GM19023 (cell line): ENCODE data around the gene CASP4.
"Not testable (repeated sequence)": the region's sequence is repeated elsewhere in the genome, so short reads cannot be mapped to it uniquely, and the experiment has no call there.

Experiments used
- ATAC-seq: cut with Tn5 transposase; IDR thresholded peaks from one replicate; pipeline ENCODE4 v1.9.1; 2021; ENCODE audit warnings: mild to moderate bottlenecking, moderate library complexity; ENCODE audit not compliant: unreplicated experiment

CASP4 gene

DNA sequence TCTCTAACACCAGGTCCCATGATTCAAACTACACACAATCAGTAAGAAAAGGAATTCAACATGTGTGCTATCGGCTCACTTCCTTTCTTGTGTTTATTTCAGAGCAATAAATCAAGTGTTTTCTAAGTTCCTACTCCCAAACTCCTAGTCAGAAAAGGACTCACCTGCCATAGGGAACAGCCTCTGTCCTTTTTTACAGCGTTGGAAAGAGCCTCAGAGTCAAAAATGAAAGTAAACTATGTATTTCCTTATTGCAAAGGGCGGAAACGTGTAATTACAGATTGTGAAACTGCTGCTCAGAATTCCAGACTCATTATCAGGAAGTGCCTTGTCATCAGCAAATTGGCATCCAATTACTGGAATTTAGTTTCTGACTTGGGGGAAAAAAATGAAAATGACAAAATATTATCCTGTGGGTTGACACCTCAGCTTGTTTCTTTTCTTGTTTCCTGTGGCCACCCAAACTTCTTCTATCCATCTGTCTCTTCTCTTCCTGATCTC is at the start of gene CASP4:
Gene CASP4 (minus strand): TSS at position 220 of the 501 bp plus-strand sequence. CDS start 49 bp downstream, at position 171.
- peak; percentile 78 for ATAC-seq

DNA sequence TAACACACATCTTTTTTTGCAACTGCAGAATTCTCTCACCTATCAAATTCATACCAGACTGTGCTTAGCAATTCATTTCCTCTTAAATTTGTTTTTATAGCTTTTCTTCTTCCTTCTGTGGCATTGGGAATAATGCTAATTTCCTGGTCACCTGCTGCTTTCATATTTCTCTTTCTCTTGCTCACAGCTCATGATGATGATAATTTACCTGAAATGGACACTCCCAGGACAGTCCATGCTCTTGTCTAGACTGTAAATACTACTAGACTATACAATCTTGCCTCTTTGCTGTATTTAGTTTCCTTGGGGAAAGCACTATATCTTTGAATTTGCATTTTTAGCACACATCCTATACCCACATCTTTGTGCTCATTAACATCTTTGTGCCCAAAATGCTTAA is 39.1 kb upstream of the CASP4 start:
- no peak for ATAC-seq

DNA sequence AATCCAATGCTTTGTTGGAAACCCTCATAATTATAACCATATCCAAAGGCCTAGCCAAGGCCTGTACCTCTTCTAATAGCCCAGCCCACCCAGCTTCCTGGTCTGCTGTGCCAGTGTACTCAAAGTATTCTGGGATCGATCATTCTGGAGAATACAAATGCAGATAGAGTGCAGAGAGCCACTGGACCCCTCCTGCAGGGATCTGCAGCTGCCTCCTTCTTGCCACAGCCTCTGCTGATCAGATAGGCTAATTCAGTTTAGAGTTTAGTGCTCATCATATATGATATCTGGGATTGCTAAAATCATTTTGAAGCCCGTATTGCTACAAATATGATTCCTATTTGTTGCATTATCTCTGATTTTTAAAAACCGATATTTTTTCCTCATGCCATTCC is 37.1 kb upstream of the CASP4 start:
- ATAC-seq, result no peak

DNA sequence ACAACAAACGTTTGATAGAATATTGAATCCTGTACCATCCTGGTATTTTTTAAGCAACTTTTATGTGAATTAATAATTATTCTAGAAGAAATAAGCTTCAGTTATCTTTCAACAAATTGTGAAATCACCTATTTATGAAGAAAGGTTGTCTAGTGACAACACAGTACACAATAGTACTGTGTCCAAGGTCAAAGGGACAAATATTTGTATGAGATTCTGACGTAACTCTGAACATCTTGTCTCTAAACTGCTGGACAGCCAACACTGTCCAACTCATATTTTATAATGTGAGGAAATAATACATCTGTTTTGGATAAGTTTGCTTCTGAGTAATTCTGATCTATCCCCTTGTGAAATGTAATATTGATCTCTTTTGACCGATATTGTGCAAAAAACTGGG is 35.6 kb upstream of the CASP4 start:
- ATAC-seq, result no peak

DNA sequence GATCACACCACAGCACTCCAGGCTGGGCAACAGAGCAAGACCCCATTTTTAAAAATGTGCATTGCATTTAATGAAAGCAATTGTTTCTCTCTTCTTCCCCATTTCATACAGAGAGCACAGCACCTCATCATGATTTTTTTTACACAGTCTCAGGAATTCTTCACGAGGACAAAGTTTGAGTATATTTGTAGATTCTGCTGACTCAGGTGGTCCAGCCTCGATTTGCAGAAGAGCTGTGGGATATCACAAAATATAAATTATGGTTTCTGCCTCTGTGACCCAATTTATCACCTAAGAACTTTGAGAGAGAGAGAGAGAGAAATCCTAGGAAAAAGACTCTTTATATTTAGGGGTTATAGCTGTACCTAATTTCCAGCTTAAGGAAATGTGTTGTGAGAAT is 34.8 kb upstream of the CASP4 start:
- ATAC-seq, result no peak

DNA sequence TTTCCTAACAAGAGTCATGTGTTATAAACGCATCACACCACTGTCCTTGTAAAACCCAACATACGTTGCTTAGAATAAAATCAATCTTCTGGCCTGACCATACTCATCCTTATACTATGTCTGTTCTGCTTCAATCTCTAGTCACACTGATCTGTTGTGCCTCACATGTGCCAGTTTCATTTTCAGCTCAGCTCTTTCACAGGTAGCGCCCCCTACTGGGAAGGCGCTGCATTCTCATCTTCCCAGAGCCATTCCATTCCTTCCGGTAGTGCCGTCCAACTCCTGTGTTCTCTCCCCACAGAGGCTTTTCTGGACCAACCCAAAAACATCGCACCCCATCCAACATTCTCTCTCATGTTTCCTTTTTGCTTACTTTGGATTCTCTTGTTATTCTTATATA is 32.4 kb upstream of the CASP4 start:
- peak; percentile 86 for ATAC-seq

DNA sequence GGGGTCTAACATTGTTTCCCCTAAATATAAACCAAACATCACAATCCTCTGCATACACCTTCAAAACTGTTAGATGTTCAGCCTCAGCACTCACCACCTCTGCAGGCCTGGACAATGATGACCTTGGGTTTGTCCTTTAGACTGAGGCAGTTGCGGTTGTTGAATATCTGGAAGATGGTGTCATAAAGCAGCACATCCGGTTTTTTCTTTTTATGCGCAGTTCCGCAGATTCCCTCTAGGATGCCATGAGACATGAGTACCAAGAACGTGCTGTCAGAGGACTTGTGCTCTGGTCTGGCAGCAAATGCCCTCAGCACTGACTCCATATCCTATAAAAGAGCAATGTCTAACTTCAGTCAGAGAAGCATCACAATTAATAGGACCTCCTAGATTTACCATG is 31.8 kb upstream of the CASP4 start:
- ATAC-seq, result no peak

DNA sequence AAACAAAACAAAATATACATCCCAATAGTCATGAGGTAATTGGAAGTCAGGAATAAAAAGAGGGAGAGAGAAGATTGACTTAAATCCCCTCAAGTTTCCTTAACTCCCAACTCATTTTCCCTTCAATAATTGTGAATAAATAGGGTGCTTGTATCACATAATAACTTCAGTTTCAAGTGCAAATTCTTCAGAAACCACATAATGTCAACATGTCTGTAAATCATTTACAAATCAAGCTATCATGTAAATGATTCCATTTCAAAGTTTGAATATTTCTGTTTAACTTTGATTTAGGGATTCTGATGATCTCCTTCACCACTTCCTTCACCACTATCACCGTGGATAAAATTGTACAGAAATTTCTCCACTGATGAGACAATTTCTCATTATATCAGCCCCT is 31.3 kb upstream of the CASP4 start:
- no peak for ATAC-seq

DNA sequence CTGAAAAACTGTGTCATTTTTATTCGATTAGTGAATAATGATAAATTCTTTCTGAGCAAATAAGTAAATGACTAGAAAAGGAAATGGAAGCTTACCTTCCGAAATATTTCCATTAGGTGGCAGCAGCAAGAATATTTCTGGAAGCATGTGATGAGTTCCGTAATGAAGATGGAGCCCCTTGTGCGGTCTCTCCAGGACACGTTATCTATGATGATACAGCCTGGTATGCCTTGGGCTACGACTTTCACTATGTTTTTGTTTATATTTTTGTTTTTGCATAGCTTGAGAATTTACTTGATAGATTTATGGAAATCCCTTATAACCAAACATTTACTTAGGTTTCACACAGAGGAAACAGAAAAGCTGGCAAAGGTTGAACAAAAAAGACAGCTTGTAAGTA is 28.9 kb upstream of the CASP4 start:
- ATAC-seq, result no peak

DNA sequence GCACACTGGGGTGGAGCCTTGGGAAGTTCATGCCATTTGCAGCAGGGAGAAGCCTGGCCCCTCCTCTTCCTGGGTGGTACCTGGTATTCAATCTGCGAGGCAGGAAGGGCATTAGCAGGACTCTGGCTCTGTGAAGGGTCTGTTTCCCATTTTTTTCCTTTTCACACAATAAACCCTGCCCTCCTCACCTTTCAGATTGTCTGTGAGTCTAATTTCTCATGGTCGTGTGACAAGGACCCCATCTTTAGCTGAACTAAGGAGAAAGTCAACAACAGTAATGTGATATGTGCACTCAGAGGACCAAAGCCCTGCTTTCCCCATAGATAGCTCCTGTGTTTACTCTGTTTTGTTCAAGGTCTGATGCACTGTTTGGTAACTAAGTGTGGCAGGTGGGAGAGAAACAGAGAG is 26.6 kb upstream of the CASP4 start:
- ATAC-seq, result no peak

DNA sequence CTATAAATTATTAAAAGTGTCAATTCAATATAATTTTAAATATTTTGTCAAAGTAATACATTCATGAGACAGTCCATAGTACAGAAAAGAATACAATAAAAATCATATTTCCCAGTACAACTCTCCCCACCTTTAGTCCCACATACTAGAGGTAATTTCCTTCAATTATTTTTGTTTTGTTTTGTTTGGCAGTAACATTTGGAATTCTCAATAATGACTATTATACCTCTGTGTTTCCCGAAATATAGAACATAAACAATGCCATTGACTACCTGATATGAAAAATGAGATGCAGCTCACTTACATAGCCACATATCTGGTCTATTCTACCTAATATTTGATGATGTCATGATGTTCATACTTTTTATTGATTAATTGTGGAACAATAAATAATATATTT is 24.4 kb upstream of the CASP4 start:
- no peak for ATAC-seq

DNA sequence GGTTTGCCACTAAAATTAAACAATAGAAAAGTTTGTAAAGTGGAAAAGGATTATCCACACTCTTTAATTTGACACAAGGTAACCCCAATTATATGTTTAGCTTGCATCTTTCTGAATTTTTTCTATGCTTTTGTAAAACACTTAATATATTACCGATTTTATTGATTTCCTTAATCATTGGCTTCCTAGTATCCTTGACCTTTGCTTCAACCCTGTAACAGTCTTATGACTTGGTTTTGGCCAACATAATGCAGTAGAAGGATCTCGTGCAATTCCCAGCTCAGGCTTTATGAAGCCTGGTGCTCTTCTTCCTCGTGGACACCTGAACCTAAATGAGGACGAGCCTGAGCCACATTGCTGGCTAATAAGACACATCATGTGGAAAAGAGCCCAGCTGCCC is 23.6 kb upstream of the CASP4 start:
- no peak for ATAC-seq

DNA sequence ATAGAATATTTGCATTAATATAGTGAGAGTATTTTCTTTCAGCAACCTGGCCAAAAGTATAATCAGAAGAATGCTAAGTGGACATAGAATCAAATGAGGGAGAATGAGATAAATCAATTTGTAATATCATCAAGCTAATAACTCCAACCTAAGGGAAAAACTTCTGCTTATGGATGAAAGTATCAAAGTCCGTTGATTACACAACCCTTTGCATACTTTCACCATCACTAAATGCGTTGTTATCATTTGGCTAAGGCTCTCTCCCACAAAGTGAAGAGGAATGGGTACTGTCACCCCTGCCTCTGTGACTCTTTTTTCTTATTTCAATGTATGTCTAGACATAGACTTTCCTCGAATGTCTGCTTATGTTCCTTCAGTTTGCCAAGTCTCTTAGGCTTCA is 16.4 kb upstream of the CASP4 start:
- ATAC-seq, result no peak

DNA sequence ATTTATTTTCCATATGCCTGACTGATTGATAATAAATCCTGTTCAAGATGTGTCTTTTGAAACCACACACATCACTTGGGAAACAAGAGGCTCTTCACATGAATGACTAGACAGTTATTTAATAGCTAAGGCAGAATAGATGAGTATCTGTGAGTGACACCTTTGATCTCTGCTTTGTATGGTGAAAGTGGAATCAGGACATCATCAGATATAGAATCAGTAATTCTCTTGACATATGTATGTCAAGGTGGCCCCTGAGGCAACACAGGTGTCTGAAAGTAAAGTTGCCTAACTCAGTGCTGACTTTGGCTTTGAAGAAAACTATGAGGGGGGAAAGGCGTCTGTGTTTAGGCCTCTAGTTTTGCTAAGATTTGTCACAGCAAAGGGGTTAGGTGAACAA is 11.5 kb upstream of the CASP4 start:
- no peak for ATAC-seq

DNA sequence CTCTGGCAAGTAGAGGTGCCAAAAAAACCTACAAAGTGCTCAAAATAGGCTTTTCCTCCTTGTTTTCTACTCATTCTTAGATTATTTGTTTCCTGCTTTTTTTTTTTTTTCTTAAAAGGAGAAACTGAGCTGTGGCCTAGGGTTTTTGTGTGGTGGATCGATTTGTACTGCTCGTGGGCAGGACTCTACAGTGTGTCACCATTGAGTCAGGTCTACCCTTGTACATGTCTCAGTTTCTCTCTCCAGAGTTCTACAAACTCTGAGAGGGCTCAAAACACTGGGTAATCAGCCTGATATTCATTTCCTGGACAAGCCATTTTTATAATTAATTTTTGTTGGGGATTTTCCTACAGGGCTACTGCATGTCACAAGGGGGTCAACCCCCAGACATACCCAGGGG is 5.2 kb upstream of the CASP4 start:
- ATAC-seq, result no peak

DNA sequence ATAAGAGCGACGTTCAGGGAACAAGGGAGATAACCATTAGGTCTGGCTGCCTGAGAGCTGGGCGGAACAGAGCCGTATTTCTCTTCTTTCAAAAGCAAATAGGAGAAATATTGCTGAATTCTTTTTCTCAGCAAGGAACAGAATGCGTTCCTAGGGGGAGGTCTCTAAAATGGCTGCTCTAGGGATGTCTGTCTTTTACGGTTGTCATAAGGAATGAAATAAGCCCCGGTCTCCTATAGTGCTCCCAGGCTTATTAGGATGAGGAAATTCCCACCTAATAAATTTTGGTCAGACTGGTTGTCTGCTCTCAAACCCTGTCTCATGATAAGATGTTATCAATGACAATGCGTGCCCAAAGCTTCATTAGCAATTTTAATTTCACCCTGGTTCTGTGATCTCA is 4.5 kb upstream of the CASP4 start:
- not testable (repeated sequence) for ATAC-seq

DNA sequence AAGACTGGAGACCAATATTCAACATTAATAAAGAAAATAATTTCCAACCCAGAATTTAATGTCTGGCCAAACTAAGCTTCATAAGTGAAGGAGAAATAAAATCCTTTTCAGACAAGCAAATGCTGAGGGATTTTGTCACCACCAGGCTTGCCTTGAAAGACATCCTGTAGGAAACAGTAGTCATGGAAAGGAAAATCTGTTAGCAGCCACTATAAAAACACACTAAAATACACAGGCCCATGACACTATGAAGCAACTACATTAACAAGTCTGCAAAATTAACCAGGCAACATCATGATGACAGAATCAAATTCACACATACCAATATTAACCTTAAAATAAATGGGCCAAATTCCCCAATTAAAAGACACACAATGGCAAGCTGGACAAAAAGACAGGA is 2.4 kb upstream of the CASP4 start:
- no peak for ATAC-seq

DNA sequence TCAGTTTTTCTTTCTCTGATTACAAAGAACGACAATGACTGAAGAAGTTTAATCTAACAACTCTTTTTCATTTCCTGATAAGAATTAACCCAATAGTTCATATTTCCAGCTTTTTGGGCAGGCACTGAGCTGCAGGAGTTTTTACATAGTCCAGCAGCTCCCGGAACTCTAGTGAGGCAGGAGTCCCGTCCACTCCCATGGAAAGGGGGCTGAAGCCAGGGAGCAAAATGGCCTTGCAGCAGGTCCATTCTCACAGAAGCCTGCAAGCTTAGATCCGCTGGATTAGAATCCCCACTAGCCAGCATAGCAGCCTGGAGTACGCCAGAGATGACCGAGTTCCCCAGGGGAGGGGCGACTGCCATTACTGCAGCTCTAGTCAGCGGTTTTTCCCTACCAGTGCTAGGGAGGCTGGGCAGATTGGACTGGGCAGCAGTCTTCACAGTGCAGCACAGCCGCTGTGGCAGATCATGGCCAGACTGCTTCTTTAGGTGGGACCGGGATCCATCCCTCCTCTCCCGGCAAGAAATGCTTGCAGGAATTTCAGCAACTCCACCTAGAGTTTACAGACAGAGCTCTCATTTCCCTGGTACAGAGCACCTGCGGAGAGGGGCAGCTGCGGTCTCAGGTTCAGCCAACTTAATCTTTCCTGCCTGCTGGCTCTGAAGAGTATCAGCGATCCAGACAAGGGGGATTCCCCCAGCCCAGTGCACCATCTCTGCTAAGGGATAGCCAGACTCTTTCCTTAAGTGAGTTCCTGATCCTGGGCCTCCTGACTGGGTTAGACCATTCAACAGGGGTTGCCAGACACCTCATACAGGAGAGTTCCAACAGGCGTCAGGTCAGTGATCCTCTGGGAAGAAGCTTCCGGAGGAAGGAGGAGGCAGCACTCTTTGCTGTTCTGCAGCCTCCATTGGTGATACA is 742 bp upstream of the CASP4 start:
- no peak for ATAC-seq

DNA sequence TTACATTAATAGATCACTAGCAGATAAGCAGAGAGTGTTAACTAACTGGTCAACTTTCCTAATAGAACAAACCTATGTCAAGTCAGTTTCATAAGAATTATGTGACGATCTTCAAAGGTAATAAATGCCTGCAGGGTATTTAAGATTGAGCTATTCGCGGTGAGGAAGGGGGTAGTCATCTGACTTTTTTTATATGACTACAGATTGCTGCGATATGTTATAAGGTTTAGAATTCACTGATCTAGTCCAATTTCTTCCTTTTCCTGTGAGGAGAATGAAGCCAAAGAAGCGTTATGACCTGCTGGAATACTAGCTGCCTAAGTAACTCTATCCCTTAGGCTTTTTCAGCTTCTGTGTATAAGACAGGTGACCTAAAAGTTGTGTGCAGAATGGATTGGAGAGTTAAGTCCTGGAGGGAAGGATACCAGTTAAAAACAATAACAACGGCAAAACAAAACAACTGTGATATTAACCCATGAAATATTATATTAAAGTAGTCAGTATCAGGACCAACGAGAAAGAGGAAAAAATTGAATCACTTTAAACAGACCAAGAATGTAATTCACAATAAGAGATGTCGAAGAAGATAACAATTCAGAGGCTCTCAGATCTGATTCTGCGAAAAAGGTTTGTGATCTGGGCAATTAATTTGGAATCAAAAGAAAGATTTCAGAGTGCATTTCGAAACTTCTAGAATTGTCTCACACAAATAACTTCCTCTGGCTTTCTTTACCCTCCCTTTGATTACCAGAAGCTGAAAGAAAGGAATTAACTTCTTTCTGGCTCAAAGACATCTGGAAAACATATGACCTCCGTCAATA is 630 bp downstream of the CASP4 start:
- ATAC-seq, result peak; percentile 45

DNA sequence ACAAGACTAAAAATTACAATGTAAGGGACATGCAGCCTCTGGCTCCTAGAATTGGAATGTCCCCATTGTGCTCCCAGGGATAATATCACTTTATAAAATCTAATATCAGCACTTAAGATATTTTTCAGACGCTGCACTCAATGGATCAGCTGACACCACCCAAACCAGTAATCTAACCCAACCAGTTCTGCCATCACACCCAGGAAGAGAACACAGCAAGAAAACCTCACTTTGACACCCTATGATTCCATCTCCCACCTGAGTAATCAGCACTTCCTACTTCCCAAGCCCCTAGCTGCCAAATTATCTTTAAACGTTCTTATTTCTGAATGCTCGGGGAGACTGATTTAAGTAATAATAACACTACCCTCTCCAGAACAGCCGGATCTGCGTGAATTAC is 2.6 kb downstream of the CASP4 start:
- ATAC-seq, result no peak

DNA sequence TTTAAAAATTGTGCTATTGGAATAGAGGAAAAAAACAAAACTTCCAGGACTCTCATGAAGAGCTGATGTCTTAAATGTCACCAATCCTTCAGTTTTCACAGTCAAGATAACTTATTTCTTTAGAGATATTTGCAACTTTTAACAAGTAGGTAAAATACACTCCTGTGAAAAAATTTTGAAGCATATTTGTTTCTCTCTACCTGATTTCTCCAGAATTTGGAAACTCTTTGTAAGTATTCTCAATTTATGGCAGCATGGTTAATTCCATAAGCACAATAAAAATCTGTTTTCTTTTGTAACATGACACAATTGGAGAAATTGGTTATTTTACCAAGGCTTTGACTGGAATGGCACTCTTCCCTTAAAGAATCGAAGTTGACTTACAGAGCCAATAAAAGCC is 4.1 kb downstream of the CASP4 start:
- no peak for ATAC-seq

DNA sequence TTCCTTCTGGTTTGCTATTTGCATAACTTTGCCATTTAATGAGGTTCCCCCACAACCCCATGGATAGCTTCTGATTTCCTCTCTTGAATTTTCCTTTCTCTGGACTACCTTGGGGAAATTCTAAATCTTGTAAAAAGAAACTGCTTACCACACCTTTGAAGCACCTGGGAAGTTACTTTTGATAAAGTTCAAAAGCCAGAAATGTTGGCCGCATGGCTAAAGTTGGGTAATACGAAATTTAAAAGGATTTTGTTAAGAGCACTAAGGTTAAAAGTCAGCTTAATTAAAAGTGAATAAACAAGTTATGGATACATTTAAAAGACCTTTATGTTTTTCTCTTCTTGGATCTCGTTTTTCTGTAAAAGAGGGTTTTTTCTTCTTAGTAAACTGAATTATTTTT is 5.5 kb downstream of the CASP4 start:
- ATAC-seq, result no peak
